ENCODE measurements around the gene TJP3. TPM values are rescaled to one million over a fixed set of nuclear protein-coding genes. Genes with fewer than 3 reads are reported as not detected.

Gene TJP3, protein sequence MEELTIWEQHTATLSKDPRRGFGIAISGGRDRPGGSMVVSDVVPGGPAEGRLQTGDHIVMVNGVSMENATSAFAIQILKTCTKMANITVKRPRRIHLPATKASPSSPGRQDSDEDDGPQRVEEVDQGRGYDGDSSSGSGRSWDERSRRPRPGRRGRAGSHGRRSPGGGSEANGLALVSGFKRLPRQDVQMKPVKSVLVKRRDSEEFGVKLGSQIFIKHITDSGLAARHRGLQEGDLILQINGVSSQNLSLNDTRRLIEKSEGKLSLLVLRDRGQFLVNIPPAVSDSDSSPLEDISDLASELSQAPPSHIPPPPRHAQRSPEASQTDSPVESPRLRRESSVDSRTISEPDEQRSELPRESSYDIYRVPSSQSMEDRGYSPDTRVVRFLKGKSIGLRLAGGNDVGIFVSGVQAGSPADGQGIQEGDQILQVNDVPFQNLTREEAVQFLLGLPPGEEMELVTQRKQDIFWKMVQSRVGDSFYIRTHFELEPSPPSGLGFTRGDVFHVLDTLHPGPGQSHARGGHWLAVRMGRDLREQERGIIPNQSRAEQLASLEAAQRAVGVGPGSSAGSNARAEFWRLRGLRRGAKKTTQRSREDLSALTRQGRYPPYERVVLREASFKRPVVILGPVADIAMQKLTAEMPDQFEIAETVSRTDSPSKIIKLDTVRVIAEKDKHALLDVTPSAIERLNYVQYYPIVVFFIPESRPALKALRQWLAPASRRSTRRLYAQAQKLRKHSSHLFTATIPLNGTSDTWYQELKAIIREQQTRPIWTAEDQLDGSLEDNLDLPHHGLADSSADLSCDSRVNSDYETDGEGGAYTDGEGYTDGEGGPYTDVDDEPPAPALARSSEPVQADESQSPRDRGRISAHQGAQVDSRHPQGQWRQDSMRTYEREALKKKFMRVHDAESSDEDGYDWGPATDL
- 1.3 TPM for polyA plus RNA-seq (2013, experiment 1 of 2)
- 0.96 TPM for polyA plus RNA-seq (2013, experiment 2 of 2)

GRCh38 chr19:3708207-3708931 is at the start of gene TJP3:
TSS of gene TJP3 (plus strand) at chr19:3708384. CDS start at chr19:3728433, 20,049 bp downstream.
- no peak within 1 kb of the TSS for H3K4me3 ChIP-seq (ENCODE audit: extremely low read depth, insufficient read depth, low read length, poor library complexity, severe bottlenecking)
- H3K4me1 ChIP-seq (ENCODE audit: control insufficient read depth, insufficient read depth, low read length, poor library complexity, severe bottlenecking): no peaks in the 10 kb centered on the region
- WGBS, 2 experiments (ENCODE audit: insufficient coverage in 2 of 2): 69 to 70% methylated on average over 17 to 23 of the region's 24 CpGs
- no peaks in the 10 kb centered on the region for H3K36me3 ChIP-seq (ENCODE audit: control insufficient read depth, insufficient read depth, low read length)
- no peaks in the 10 kb centered on the region for H3K9me3 ChIP-seq (ENCODE audit: control insufficient read depth, low read length)
- no peak within 1 kb of the TSS for H3K27ac ChIP-seq (ENCODE audit: low read depth, low read length, severe bottlenecking)

DNA sequence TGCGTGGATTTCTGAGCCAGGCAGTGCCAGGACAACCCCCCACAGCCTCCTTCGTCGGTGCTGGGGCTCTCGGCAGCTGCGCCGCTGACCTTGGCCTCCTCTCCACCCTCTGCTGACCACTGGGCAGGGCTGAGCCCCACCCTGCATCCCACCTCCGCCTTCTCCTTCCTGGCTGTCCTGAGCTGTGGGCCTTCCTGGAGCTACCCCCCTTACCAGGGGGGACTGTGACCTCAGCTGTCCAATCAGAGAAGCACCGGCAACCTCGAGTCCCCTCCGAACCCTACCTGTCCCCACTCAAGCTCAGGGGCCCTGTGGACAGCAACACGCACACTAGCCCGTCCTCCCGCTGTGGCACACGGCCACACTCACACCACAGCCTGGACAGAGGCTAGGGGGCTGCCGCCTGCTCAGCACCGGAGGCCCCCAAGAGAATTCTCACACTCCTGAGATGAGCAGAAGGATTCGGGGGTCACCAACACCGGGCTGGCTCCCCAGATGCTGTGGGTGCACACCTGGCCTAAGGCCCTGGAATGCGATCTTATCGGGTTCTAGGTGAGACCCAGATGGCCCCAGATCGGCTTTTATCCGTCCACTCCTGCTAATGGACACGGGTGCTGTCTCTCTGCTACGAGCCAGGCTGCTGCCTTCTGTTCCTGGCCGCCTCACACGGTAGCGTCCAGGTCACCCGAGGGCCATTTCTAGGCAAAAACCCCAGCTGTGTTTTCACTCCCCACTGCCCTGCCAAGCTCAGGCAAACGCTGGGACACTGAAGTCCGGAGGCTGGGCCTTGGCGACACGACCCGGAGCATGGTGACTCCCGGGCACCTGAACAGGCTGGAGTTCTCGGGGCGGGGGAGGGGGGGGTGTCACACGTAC is 49.1 kb upstream of the TJP3 start:
- 96% methylated on average over 34 to 35 of the region's 37 CpGs for WGBS, 2 experiments (ENCODE audit: insufficient coverage in 2 of 2)
- Histone ChIP-seq H3K4me1 (ENCODE audit: control insufficient read depth, insufficient read depth, low read length, poor library complexity, severe bottlenecking) (peaks cover 6% of the 10 kb centered on the region), H3K27ac (ENCODE audit: low read depth, low read length, severe bottlenecking) (no peak overlapping the region), H3K4me3 (ENCODE audit: extremely low read depth, insufficient read depth, low read length, poor library complexity, severe bottlenecking) (no peak overlapping the region), H3K36me3 (ENCODE audit: control insufficient read depth, insufficient read depth, low read length) (peaks cover 62% of the 10 kb centered on the region), H3K9me3 (ENCODE audit: control insufficient read depth, low read length) (no peaks in the 10 kb centered on the region)

DNA sequence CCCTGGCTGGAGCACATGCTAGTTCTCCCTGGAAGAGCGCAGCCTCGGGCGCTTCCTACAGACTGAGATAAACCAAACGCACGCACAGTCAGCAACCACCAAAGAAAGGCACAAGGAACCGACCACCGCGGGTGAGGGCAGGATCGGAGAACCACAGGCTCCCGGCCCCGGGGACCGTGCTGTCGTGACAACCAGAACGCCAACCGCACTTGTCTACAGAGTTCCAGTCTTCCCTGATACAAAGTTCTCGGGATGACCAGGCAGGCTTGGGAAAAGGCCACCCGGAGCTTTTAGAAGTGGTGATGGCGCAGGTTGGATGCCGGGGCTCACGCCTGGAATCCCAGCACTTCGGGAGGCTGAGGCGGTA is 48.5 kb upstream of the TJP3 start:
- peaks cover 67% of the 10 kb centered on the region for H3K36me3 ChIP-seq (ENCODE audit: control insufficient read depth, insufficient read depth, low read length)
- no peak overlapping the region for H3K27ac ChIP-seq (ENCODE audit: low read depth, low read length, severe bottlenecking)
- WGBS, 2 experiments (ENCODE audit: insufficient coverage in 2 of 2): 91 to 92% methylated on average over 18 to 22 of the region's 22 CpGs

GRCh38 chr19:3660493-3661219 is 47.5 kb upstream of the TJP3 start:
- Histone ChIP-seq H3K4me3 (ENCODE audit: extremely low read depth, insufficient read depth, low read length, poor library complexity, severe bottlenecking) (no peak overlapping the region), H3K27ac (ENCODE audit: low read depth, low read length, severe bottlenecking) (no peak overlapping the region), H3K36me3 (ENCODE audit: control insufficient read depth, insufficient read depth, low read length) (peaks cover 73% of the 10 kb centered on the region), H3K4me1 (ENCODE audit: control insufficient read depth, insufficient read depth, low read length, poor library complexity, severe bottlenecking) (peaks cover 3% of the 10 kb centered on the region), H3K9me3 (ENCODE audit: control insufficient read depth, low read length) (no peaks in the 10 kb centered on the region)
- WGBS, 2 experiments (ENCODE audit: insufficient coverage in 2 of 2): 88 to 91% methylated on average over 19 to 22 of the region's 23 CpGs

More for the DNA sequence above, 48.5 kb upstream of the TJP3 start:
- Histone ChIP-seq H3K9me3 (ENCODE audit: control insufficient read depth, low read length) (no peaks in the 10 kb centered on the region), H3K4me3 (ENCODE audit: extremely low read depth, insufficient read depth, low read length, poor library complexity, severe bottlenecking) (no peak overlapping the region), H3K4me1 (ENCODE audit: control insufficient read depth, insufficient read depth, low read length, poor library complexity, severe bottlenecking) (peaks cover 6% of the 10 kb centered on the region)

DNA sequence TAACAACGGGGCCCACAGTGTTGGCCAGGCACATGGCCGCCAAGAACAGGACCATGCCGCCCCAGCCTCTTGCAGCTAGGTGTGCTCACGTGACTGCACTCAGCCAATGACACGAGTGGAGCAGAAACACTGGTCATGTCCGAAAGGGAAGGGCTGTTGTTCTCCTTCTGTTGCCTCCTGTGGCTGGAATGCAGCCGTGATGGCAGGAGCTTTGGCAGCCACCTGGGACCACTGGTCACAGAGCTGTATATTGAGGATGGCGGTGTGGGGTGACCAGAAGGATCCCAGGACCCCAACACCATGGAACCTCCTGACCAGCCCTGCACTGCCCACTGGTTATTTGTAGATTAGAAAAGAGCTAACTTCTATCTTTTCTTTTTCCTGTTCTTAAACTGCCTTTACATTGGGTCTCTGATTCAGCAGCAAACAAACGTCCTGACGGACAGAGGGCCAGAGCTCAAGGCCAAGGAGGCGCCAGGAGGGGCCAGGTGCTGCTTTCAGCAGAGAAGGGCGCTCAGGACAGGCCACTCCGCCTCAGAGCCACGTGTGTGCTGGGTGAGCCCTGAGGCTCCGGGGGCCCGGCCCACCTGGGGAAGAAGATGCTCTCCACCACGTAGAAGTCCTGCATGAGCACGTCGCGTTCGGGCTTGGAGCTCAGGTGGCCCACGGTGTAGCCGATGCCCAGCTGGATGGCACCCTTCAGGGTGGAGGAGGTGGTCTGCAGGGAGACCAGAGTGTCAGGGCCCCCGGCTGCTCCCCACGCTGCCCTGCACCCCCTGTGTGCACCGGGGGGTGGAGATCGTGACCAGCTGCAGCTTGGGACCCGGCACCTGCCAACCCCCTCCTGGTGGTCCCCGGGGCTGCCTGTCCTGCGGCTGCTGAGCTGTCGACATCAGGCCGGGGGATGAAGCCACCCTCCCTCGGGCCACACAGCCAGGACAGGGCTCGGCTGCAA is 46.6 kb upstream of the TJP3 start:
- Histone ChIP-seq H3K9me3 (ENCODE audit: control insufficient read depth, low read length) (no peaks in the 10 kb centered on the region), H3K4me3 (ENCODE audit: extremely low read depth, insufficient read depth, low read length, poor library complexity, severe bottlenecking) (no peak overlapping the region), H3K4me1 (ENCODE audit: control insufficient read depth, insufficient read depth, low read length, poor library complexity, severe bottlenecking) (no peaks in the 10 kb centered on the region), H3K27ac (ENCODE audit: low read depth, low read length, severe bottlenecking) (no peak overlapping the region), H3K36me3 (ENCODE audit: control insufficient read depth, insufficient read depth, low read length) (peaks cover 64% of the 10 kb centered on the region)
- WGBS, 2 experiments (ENCODE audit: insufficient coverage in 2 of 2): 97% methylated on average over 30 to 34 of the region's 34 CpGs

- no peak overlapping the region for H3K4me3 ChIP-seq (ENCODE audit: extremely low read depth, insufficient read depth, low read length, poor library complexity, severe bottlenecking)
- H3K4me1 ChIP-seq (ENCODE audit: control insufficient read depth, insufficient read depth, low read length, poor library complexity, severe bottlenecking): peaks cover 10% of the 10 kb centered on the region
- peaks cover 47% of the 10 kb centered on the region for H3K36me3 ChIP-seq (ENCODE audit: control insufficient read depth, insufficient read depth, low read length)
- H3K27ac ChIP-seq (ENCODE audit: low read depth, low read length, severe bottlenecking): no peak overlapping the region
- 97 to 99% methylated on average over 17 to 18 of the region's 18 CpGs for WGBS, 2 experiments (ENCODE audit: insufficient coverage in 2 of 2)
- H3K9me3 ChIP-seq (ENCODE audit: control insufficient read depth, low read length): no peaks in the 10 kb centered on the region
These were observed 44.3 kb upstream of the TJP3 start for GRCh38 chr19:3663838-3664237.

- H3K4me1 ChIP-seq (ENCODE audit: control insufficient read depth, insufficient read depth, low read length, poor library complexity, severe bottlenecking): peaks cover 20% of the 10 kb centered on the region
- H3K9me3 ChIP-seq (ENCODE audit: control insufficient read depth, low read length): no peaks in the 10 kb centered on the region
- peaks cover 40% of the 10 kb centered on the region for H3K36me3 ChIP-seq (ENCODE audit: control insufficient read depth, insufficient read depth, low read length)
- WGBS, 2 experiments (ENCODE audit: insufficient coverage in 2 of 2): 93 to 95% methylated on average over 14 to 19 of the region's 19 CpGs
- H3K27ac ChIP-seq (ENCODE audit: low read depth, low read length, severe bottlenecking): no peak overlapping the region
- no peak overlapping the region for H3K4me3 ChIP-seq (ENCODE audit: extremely low read depth, insufficient read depth, low read length, poor library complexity, severe bottlenecking)
These were observed 43.1 kb upstream of the TJP3 start for GRCh38 chr19:3664879-3665642.

GRCh38 chr19:3665681-3666544 is 42.3 kb upstream of the TJP3 start:
- Histone ChIP-seq H3K9me3 (ENCODE audit: control insufficient read depth, low read length) (no peaks in the 10 kb centered on the region), H3K36me3 (ENCODE audit: control insufficient read depth, insufficient read depth, low read length) (peaks cover 33% of the 10 kb centered on the region), H3K4me1 (ENCODE audit: control insufficient read depth, insufficient read depth, low read length, poor library complexity, severe bottlenecking) (peaks cover 28% of the 10 kb centered on the region), H3K27ac (ENCODE audit: low read depth, low read length, severe bottlenecking) (no peak overlapping the region), H3K4me3 (ENCODE audit: extremely low read depth, insufficient read depth, low read length, poor library complexity, severe bottlenecking) (no peak overlapping the region)
- WGBS, 2 experiments (ENCODE audit: insufficient coverage in 2 of 2): 66 to 68% methylated on average over 32 to 34 of the region's 40 CpGs

Data from mesodermal cell (in vitro differentiated cells).